OCI-LY1 (cell line): Measurements from ENCODE around the gene SMURF2.

Experiments
- CTCF ChIP-seq: fragments of 200-600 bp; sonication (generic), shearing (Covaris generic); IDR thresholded peaks from 2 replicates; pipeline ENCODE4 v1.5.1; 2017; ENCODE audit warnings: mild to moderate bottlenecking, antibody characterized with exemption, low read length, moderate library complexity, mixed read lengths
- EZH2 ChIP-seq: fragments of 200-600 bp; sonication (generic), shearing (Covaris generic); IDR thresholded peaks from 2 replicates; pipeline ENCODE4 v1.8.0; 2017; ENCODE audit warnings: borderline replicate concordance, mixed run types, mild to moderate bottlenecking, antibody characterized with exemption, low read length, moderate library complexity, mixed read lengths

- TF ChIP-seq CTCF: no peak
- TF ChIP-seq EZH2: no peak
These were observed 21.7 kb upstream of the SMURF2 start for GRCh38 chr17:64683796-64684195.
